ENCODE results near the gene KRTAP1-5.

- TF ChIP-seq CTCF (IDR thresholded peaks at IDR 0.05): no peak
- TF ChIP-seq POLR2A (IDR thresholded peaks at IDR 0.05): no peak
Observed at GRCh38 chr17:40978575-40979151, 48.3 kb downstream of the KRTAP1-5 start.

Measured in Peyer's patch (tissue), 4 donors.